Activated CD4-positive, alpha-beta T cell treated with anti-CD3 and anti-CD28 coated beads, Interleukin-2, Interleukin-4, amounts not matched to agents 100 ng/mL and 50 ng/mL, durations not matched to agents 16 hours and 8 hours (primary cell): Measurements from ENCODE around the gene APBA2.

Experiments
- DNase-seq: peaks from one replicate; pipeline ENCODE4 v3.0.0-alpha.2; 2020; ENCODE audit warnings: low spot score

The APBA2 gene

DNA sequence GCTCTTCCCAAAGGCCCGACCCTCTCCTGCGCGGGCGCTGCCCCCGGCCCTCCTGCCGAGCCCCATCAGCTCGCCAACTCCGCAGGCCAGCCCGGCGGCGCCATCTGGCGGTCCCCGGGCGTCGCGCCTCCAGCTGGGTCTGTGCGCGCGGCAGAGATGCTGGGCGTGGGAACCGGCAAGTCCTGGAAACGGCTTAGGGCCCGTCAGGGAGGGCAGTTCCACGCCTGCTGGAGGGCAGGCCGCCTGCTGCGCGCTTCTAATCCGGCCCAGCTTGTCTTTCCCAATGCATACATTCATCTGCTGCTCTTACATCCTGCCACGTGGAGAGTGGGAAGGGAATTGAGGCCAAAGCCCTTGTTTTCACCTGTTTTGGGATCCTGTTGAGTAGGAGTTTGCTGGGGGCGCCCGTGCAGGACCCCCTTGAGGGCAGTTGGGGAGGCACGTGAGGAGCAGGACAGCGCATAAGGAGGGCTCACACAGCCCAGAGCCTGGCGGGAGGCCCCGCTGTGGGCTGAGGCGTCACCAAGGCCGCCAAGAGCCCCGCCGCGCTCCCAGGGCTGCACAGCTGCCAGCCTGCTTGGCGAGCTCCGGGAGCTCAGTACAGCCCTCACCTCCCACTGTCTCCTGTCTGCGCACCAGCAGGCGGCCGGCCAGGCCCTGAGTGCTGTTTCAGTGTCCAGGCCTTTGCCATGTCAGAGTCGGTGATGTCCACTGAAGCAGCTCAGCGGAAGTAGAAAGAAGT is 218.2 kb downstream of the APBA2 start:
- peak; percentile 55 for DNase-seq

DNA sequence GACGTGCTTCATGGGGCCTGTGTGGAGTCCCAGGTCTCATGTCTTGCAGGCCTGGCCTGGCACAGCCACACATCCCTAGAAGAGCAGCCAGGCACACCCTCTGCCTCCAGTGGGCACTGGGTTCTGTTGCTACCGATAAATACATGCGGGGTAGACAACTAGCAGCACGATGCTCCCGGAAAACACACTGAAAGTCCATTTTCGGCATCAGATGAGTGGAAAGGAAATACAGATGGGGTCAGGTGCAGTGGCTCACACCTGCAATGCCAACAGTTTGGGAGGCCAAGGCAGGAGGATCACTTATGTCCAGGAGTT is 218.7 kb downstream of the APBA2 start:
- no peak for DNase-seq

DNA sequence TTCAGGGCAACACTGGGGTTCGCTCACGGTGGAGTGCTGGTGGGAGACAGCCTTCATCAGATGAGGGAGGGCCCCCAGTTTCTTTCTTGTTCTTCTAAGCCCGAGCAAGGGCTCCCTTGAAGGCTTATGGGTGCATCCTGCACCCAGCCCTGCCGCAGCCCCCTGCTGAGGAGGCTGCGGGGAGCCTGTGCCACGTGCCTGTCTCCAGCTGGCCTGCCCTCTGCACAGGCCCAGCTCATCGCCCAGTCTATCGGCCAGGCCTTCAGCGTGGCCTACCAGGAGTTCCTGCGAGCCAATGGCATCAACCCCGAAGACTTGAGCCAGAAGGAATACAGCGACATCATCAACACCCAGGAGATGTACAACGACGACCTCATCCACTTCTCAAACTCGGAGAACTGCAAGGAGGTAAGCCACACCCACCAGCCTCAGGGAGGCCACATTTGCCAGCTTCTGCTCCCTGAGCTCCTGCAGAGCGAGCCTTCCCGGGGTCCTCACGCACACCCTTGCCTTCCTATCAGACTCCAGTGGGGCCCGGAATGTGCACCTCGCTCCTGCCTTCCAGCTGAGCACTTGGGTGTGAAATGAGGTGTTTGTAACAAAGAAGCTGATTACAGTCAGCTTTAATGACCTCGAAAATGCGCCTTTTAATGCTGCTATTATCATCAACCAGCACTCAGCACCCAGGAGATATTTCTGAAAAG is 219.5 kb downstream of the APBA2 start:
- no peak for DNase-seq

DNA sequence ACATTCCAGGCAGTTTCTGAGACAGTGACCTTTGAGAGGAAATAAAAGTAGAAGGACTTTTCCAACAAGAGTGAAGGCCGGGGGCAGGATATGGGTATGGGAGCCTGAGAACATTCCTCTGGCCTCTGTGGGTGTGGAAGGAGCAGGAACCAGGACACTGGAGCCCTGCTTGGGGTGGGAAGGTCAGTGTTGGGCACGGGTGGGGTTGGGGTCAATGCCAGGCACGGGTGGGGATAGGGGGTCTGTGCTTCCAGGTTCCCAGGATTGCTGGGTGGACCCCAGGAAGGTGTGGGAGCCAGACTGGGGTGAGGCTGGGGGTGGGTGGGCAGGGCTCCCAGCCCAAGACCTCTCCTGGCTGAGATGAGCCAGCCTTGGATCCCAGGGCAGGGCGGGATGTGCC is 220.3 kb downstream of the APBA2 start:
- DNase-seq = no peak

DNA sequence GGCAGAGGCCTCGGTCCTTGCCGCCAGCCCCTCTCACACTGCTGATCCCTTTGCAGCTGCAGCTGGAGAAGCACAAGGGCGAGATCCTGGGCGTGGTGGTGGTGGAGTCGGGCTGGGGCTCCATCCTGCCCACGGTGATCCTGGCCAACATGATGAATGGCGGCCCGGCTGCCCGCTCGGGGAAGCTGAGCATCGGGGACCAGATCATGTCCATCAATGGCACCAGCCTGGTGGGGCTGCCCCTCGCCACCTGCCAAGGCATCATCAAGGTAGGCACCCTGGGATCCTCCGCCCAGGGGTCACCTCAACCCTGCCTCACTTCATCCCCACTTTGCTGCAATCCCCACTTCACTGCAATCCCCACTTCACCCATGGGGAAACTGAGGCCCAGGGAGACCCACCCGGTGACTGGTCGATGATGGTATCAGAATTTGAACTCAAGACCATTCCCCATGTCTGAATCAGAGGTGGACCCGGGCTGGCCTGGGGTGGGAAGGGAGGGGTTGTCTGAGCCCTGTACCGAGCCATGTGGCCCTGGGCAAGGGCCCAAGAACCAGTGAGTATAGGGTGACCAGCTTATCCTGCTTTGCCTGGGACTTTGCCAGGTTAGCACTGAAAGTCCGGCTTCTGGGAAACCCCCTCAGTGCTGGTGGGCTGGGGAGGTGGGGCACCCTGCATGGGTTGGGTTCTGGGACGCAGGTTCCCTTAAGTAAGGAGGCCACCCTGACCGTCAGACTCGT is 220.9 kb downstream of the APBA2 start:
- DNase-seq = no peak

DNA sequence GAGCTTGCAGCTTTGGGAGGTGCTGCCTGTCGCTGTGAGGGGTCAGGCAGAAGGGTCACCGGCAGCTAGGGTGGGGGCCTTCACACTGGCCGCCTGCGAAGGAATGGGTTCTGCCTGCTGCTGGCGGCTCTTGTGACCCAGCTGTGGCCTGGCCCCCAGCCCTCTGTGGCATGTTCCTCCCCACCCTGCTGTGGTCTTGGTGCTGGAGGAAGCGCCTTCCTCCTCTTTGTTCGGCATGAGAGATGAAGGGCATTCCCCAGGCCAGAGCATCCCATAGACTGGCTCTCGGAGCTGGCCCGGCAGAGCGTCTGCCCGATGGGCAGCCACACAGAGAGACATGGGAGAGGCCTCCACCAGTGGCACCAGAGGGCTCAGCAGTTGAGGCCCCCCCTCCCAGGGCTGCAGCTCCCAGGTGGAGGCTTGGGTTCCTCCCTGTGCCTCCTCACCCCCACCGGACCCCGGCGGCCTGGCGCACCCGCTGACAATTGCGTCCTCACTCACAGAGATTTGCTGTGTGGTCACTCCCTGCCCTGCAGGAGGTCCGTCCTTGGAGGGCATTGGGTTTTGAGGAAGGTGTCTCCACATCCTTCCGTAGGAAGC is 221.6 kb downstream of the APBA2 start:
- DNase-seq = no peak

DNA sequence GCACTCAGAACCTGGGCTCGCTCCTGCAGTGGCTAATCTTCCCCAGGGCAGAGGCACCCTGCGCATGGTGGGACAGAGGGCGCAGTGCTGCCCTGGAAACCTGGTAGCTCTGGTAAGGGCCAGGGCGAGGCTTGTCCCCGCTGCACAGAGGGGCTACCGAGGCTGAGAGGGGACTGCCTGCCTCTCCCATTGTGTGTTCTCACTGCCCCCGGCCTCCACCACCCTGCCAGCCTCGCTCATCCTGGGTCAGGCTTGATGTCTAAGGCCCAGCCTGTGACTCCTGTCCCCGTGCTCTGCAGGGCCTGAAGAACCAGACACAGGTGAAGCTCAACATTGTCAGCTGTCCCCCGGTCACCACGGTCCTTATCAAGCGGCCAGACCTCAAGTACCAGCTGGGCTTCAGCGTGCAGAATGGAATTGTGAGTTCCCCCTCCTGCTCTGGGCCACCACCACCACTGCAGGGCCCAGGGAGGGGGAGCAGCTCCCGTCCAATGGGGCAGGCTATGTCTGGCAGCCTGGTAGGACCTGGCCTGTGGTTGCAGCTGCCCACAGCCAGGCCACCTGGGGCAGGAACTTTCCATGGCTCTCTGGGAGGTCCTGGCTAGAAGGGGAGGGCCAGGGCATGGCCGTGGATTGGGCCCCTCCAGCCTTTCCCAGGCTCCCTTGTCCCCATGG is 222.3 kb downstream of the APBA2 start:
- no peak for DNase-seq

DNA sequence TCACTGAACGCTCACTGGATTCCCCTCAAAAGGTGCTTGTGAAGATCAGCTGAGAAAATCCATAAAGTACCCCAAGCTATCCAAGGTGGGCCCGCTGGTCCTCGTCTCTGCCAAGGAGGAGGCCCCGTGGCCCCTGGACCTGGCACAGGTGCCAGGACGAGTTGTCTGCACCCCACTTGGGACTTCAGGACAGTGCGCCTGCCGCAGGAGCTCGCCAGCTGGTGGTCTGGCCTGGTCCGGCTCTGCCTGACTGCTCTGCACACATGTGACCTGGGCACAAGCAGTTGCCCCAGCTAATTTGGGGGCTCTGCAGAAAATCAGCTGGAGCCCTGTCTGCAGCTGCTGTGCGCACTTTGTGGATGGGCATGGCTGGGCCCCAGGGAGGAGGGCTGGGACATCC is 224.0 kb downstream of the APBA2 start:
- no peak for DNase-seq

DNA sequence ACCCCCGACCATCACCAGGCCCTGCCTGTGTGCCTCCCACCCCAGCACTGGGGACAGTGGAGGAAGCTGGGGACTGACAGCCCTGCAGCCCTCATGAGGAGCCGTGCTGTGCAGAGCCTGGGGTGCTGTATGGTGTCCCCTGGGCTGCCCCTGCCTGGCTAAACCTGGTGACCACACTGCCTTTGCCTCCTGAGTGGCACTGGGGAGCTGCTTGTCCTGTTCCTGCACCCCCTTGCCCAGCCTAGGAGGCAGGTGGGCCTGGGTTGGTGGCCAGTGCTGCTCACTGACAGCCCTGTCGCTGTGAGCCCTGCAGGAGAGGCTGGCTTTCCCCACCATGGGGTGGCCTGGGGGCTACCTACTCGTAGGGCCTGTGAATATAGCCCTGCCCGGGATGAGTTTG is 224.4 kb downstream of the APBA2 start:
- no peak for DNase-seq

DNA sequence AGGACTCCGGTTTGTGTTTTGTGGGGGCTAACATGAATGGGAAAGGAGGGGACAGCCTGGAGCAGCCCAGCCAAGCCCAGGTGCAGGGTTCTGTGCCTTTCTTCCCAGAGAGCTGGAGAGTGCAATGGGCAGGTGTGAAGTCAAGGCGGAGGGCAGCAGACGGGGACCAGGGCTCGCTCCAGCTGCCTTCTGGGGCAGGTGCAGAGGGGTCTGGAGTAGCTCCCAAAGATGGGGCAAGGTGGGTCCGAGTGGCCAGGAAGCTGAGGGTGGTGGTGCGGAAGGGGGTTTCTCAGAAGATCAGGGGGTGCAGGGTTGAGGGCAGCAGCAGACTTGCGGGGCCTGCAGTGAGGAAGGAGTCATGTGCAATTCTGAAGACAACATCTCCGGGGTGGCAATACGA is 225.0 kb downstream of the APBA2 start:
- no peak for DNase-seq

DNA sequence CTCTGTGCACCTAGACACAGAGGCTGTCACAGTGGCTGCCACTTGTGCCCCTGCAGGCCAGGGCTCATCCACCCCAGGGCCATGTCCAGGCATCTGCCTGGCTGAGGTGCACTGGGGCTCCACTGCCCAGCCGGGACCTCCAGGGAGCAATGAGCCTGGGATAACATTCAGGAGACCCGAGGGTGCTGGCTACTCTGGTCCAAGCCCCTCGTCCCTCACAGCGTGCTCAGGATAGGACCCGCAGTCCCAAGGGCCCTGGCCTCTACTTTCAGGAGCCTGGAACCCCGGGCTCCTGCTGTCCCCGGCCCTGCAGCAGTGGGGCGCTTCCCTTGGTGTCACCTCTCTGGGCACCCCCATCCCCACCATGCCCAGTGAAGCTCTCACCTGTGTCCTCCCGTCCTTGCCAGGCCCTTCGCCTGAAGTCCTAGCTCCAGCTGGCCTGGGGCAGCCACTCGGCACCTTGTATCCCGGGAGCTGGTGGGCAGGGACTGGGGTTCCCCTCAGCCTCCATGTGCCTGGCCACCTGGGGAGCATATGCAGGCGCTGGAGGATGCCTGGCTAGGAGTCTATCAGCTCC is 226.0 kb downstream of the APBA2 start:
- DNase-seq = no peak

DNA sequence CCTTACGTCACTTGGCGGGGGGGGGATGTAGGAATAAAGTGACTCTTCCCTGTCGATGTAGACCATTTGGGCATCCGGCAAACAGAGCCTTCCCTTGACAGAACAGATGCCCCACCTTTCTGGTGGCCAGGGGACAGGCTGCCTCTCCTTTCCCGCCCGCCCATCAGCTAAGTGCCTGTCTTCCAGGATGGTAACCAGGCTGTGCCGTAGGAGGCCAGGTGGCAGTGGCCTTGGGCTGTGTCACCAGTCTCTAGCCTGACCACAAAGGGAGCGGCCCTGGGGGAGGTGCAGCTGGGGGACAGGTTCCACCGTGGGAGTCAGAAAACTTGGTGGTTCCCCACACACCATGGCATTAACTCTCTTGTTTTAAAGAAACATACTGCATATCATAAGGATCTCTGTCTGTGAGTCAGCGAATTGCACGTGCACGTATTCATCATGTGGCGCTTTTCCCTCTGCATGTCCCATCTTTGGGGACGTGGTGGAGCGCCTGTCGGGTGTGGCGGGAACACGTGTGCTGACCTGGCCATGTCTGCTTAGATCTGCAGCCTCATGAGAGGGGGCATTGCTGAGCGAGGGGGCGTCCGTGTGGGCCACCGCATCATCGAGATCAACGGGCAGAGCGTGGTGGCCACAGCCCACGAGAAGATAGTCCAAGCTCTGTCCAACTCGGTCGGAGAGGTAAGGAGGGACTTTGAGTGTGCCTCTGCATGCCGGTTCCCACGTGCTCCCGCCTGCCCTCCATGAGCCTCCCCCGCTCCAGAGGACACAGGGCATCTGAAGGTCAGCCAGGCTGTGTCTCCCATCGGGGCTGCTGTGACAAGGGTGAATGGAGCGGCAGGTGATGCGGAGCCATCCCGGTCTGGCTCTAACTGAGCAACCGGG is 227.8 kb downstream of the APBA2 start:
- no peak for DNase-seq

DNA sequence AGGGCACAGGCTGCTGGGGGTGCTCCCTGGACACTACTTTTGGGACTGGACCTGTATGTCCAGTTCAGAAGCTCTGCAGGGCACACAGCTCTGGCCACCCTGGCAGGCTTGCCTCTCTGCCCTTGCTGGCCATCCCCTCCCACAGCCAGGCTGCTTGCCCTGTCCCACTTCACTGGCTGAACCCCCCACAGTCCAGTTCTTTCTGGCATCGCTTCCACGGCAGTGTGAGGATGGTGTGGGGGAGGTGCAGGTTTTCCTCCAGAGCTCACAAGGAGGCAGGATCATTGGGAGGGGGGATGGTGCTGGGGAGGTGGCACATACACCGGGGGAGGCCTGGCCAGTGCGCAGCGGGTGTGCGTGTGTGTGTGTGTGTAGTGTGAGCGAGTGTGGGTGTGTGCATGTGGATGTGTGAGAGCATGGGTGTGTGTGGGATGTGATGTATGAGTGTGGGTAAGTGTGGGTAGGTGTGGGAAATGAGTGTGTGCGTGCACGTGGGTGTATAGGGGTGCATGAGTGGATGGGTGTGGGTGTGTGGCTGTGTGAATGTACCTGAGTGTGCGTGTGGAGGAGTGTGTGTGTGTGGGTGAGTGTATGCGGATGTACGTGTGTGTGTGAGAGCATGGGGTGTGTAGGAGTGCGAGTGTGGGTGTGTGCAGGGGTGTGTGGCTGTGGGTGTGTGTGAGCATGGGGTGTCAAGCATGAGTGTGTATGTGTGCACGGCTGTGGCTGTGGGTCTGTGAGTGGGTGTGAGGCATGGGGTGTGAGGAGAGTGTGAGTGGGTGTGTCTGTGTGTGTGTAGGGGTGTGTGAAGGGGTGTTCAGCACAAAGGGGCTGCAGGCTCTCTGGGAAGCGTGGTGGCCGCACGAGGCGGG is 228.7 kb downstream of the APBA2 start:
- DNase-seq = no peak

DNA sequence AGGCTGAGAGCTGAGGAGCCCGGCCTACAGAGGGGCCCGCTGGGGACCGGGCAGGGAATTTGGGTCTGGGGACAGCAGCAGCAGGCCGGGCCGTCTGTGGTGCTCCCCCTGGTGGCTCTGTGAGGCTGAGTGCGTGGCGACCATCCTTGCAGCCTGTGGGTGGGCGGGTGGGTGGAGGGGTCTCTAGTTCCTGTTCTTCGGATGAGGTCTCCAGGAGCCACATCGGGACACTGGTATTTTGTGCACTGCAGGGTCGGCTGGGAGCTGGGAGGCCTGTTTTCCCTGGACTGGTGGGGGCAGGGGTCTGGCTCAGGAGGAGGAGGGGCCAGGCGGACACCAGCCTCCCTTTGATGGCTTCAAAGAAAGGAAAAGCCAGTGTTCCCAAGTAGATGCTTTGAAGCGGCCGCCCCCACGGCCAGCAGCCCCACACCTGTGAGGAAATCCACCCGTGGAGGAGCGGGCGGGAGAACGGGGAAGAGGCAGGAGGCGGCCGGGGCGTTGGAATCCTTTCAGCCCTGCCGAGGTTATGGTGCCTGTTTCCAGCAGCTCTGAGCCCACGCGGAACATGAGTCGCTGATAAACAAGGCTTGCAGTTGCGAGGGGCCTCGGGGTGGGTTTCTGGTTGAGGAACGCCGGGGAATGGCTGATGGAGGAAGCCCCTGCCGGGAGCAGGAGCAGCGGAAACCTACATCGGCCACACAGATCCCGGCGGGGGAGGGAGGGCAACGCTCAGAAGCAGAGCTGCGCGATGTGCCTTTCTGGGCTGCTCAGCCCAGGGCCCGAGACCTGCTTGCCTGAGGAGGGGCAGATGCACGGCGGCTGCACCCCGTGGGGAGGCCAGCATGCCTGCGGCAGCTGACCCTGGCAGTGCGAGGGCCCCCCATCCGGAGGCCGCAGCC is 229.6 kb downstream of the APBA2 start:
- DNase-seq = no peak

DNA sequence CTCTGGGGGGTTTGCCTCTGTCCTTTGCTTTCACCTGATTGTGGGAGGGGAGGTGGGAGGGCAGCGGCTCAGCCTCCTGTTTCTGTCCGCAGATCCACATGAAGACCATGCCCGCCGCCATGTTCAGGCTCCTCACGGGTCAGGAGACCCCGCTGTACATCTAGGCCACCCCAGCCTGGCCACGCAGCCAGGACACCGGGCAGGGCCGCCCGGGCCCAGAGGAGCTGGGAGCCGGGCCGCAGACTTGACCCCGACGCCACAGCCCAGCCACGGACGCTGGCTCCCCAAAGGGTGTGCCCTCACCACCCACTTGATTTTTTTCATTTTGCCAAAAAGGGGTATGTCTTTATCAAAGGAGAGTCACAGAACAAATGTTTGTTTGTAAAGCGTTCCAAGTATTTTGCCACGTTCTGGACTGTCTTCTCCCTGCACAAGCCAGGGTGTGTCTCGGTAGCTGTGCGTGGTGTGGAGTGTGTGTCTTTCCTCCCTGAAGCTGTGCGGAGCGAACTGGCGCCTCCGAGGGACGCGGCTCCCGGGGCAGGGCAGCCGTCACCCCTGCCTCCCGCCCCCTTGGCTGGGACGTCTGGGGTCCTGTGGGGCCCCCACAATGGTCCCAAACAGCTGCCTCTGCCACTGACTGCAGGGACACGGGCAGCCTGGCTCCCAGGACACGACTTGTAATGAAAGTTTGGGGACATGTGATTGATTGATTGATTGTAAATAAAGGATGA is 231.4 kb downstream of the APBA2 start:
- no peak for DNase-seq

DNA sequence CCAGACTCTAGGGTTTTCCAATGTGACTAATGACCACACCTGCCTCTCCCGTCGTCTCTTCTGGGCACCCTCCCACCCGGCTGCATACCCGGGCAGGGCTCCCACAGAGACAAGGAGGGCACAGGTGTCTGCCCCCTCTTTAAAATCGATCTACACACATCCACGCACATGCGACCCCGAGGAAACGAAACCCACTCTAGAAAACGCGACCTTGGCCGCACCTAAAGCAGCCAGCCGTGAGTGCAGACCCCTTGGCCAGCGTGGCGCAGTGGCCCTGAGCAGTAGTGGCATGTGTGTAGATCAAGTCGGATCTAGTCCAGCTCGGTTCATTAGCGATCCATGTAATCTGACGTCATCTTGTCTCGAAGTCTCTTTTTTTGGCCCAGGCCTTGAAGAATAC is 232.0 kb downstream of the APBA2 start:
- DNase-seq = no peak

DNA sequence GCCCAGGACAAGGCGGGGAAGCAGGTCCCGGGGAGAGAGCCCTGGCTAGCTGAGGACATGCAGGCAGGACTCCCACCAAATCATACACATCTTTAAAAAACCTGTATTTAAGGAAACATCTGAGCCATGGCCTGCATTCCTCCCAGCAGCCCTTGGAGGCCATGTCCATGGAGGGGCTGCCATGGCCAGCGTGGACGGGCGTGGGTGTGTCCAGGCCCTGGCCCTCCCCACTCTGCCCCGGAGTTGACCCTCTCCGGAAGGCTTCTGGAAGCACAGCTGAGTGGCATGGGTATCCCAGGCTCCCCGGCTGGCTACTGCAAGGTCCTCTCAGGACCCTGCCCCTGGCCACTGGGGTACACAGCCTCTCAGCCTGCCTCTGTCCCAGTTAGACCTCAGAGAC is 234.1 kb downstream of the APBA2 start:
- no peak for DNase-seq
